T-helper 1 cell treated with Interleukin-12 subunit alpha and Interleukin-12 subunit beta and Interleukin-4 antibody, amounts not matched to agents 30 μg/mL and 1 μg/mL, for 36 hours (primary cell): Measurements from ENCODE around the gene FAM120A.

Experiments
- H3K27ac Mint-ChIP-seq: one replicate; pipeline ENCODE4 v1.8.0; 2021; ENCODE audit warnings: mild to moderate bottlenecking, mixed read lengths
- H3K27me3 Mint-ChIP-seq: one replicate; pipeline ENCODE4 v1.8.0; 2021; ENCODE audit warnings: low read depth, mixed read lengths
- H3K36me3 Mint-ChIP-seq: one replicate; pipeline ENCODE4 v1.8.0; 2021; ENCODE audit warnings: low read depth, mixed read lengths
- H3K4me1 Mint-ChIP-seq: one replicate; pipeline ENCODE4 v1.8.0; 2021; ENCODE audit warnings: low read depth, mixed read lengths
- H3K4me3 Mint-ChIP-seq: one replicate; pipeline ENCODE4 v1.8.0; 2021; ENCODE audit warnings: mild to moderate bottlenecking, moderate library complexity, mixed read lengths
- H3K9me3 Mint-ChIP-seq: one replicate; pipeline ENCODE4 v1.8.0; 2021; ENCODE audit warnings: mixed read lengths

The FAM120A gene

GRCh38 chr9:93531374-93531773 is 79.9 kb downstream of the FAM120A start:
- no peak overlapping the region for H3K27ac Mint-ChIP-seq
- H3K4me3 Mint-ChIP-seq = no peak overlapping the region
- H3K4me1 Mint-ChIP-seq = peaks cover 4% of the 10 kb centered on the region
- no peaks in the 10 kb centered on the region for H3K27me3 Mint-ChIP-seq
- no peaks in the 10 kb centered on the region for H3K9me3 Mint-ChIP-seq
- peaks cover 60% of the 10 kb centered on the region for H3K36me3 Mint-ChIP-seq

- Mint-ChIP-seq H3K4me3 (no peak overlapping the region), H3K27ac (no peak overlapping the region), H3K27me3 (no peaks in the 10 kb centered on the region), H3K9me3 (no peaks in the 10 kb centered on the region), H3K36me3 (peaks cover 52% of the 10 kb centered on the region), H3K4me1 (peaks cover 4% of the 10 kb centered on the region)
Observed at GRCh38 chr9:93532141-93532540, 80.7 kb downstream of the FAM120A start.

GRCh38 chr9:93533863-93534262 is 82.4 kb downstream of the FAM120A start:
- peaks cover 4% of the 10 kb centered on the region for H3K4me1 Mint-ChIP-seq
- H3K9me3 Mint-ChIP-seq = no peaks in the 10 kb centered on the region
- H3K27me3 Mint-ChIP-seq = no peaks in the 10 kb centered on the region
- H3K36me3 Mint-ChIP-seq = peaks cover 45% of the 10 kb centered on the region
- no peak overlapping the region for H3K4me3 Mint-ChIP-seq
- no peak overlapping the region for H3K27ac Mint-ChIP-seq

GRCh38 chr9:93536167-93536566 is 84.7 kb downstream of the FAM120A start:
- Mint-ChIP-seq H3K36me3 (peaks cover 32% of the 10 kb centered on the region), H3K4me3 (no peak overlapping the region), H3K27ac (no peak overlapping the region), H3K4me1 (peaks cover 4% of the 10 kb centered on the region), H3K27me3 (no peaks in the 10 kb centered on the region), H3K9me3 (no peaks in the 10 kb centered on the region)

GRCh38 chr9:93536874-93537273 is 85.4 kb downstream of the FAM120A start:
- Mint-ChIP-seq H3K4me1 (peaks cover 8% of the 10 kb centered on the region), H3K36me3 (peaks cover 27% of the 10 kb centered on the region), H3K4me3 (no peak overlapping the region), H3K9me3 (no peaks in the 10 kb centered on the region), H3K27me3 (no peaks in the 10 kb centered on the region), H3K27ac (no peak overlapping the region)

GRCh38 chr9:93540305-93540704 is 88.8 kb downstream of the FAM120A start:
- Mint-ChIP-seq H3K4me1 (peaks cover 6% of the 10 kb centered on the region), H3K27me3 (no peaks in the 10 kb centered on the region), H3K27ac (no peak overlapping the region), H3K4me3 (no peak overlapping the region), H3K9me3 (no peaks in the 10 kb centered on the region), H3K36me3 (peaks cover 9% of the 10 kb centered on the region)

GRCh38 chr9:93541005-93541404 is 89.5 kb downstream of the FAM120A start:
- peaks cover 6% of the 10 kb centered on the region for H3K4me1 Mint-ChIP-seq
- H3K27ac Mint-ChIP-seq = no peak overlapping the region
- H3K36me3 Mint-ChIP-seq = peaks cover 6% of the 10 kb centered on the region
- no peaks in the 10 kb centered on the region for H3K27me3 Mint-ChIP-seq
- no peaks in the 10 kb centered on the region for H3K9me3 Mint-ChIP-seq
- H3K4me3 Mint-ChIP-seq = no peak overlapping the region

GRCh38 chr9:93541581-93542349 is 90.3 kb downstream of the FAM120A start:
- Mint-ChIP-seq H3K4me3 (no peak overlapping the region), H3K4me1 (peaks cover 6% of the 10 kb centered on the region), H3K27ac (no peak overlapping the region), H3K36me3 (peaks cover 6% of the 10 kb centered on the region), H3K27me3 (no peaks in the 10 kb centered on the region), H3K9me3 (no peaks in the 10 kb centered on the region)

GRCh38 chr9:93543117-93543516 is 91.6 kb downstream of the FAM120A start:
- Mint-ChIP-seq H3K4me3 (no peak overlapping the region), H3K27ac (no peak overlapping the region), H3K9me3 (no peaks in the 10 kb centered on the region), H3K4me1 (peaks cover 6% of the 10 kb centered on the region), H3K36me3 (peaks cover 8% of the 10 kb centered on the region), H3K27me3 (no peaks in the 10 kb centered on the region)

- Mint-ChIP-seq H3K27ac (no peak overlapping the region), H3K27me3 (no peaks in the 10 kb centered on the region), H3K9me3 (no peaks in the 10 kb centered on the region), H3K4me1 (peaks cover 6% of the 10 kb centered on the region), H3K36me3 (peaks cover 11% of the 10 kb centered on the region), H3K4me3 (no peak overlapping the region)
Observed at GRCh38 chr9:93546356-93546755, 94.9 kb downstream of the FAM120A start.

- Mint-ChIP-seq H3K27ac (no peak overlapping the region), H3K4me1 (no peaks in the 10 kb centered on the region), H3K27me3 (no peaks in the 10 kb centered on the region), H3K9me3 (no peaks in the 10 kb centered on the region), H3K36me3 (peaks cover 22% of the 10 kb centered on the region), H3K4me3 (no peak overlapping the region)
Observed at GRCh38 chr9:93549611-93550010, 98.1 kb downstream of the FAM120A start.

- no peaks in the 10 kb centered on the region for H3K9me3 Mint-ChIP-seq
- no peak overlapping the region for H3K4me3 Mint-ChIP-seq
- H3K4me1 Mint-ChIP-seq = no peaks in the 10 kb centered on the region
- no peaks in the 10 kb centered on the region for H3K27me3 Mint-ChIP-seq
- H3K36me3 Mint-ChIP-seq = peaks cover 26% of the 10 kb centered on the region
- H3K27ac Mint-ChIP-seq = no peak overlapping the region
Observed at GRCh38 chr9:93552923-93553322, 101.4 kb downstream of the FAM120A start.

- Mint-ChIP-seq H3K27ac (no peak overlapping the region), H3K27me3 (no peaks in the 10 kb centered on the region), H3K9me3 (no peaks in the 10 kb centered on the region), H3K36me3 (peaks cover 41% of the 10 kb centered on the region), H3K4me1 (no peaks in the 10 kb centered on the region), H3K4me3 (no peak overlapping the region)
Observed at GRCh38 chr9:93555370-93555769, 103.9 kb downstream of the FAM120A start.

GRCh38 chr9:93557366-93558137 is 106.1 kb downstream of the FAM120A start:
- Mint-ChIP-seq H3K4me3 (no peak overlapping the region), H3K27ac (no peak overlapping the region), H3K36me3 (peaks cover 39% of the 10 kb centered on the region), H3K9me3 (no peaks in the 10 kb centered on the region), H3K27me3 (no peaks in the 10 kb centered on the region), H3K4me1 (peaks cover 3% of the 10 kb centered on the region)

GRCh38 chr9:93558503-93558902 is 107.0 kb downstream of the FAM120A start:
- Mint-ChIP-seq H3K36me3 (peaks cover 40% of the 10 kb centered on the region), H3K9me3 (no peaks in the 10 kb centered on the region)

More at GRCh38 chr9:93558503-93558902, 107.0 kb downstream of the FAM120A start:
- H3K4me3 Mint-ChIP-seq = no peak overlapping the region
- no peak overlapping the region for H3K27ac Mint-ChIP-seq
- peaks cover 3% of the 10 kb centered on the region for H3K4me1 Mint-ChIP-seq
- H3K27me3 Mint-ChIP-seq = no peaks in the 10 kb centered on the region
